Measurements from ENCODE around the gene CERS2.
A peak's percentile ranks its signal among the peaks of the same experiment; 100 is the strongest.

CERS2 gene

GRCh38 chr1:151009206-151009587 lies 34.6 kb upstream of the CERS2 start:
- peak overlapping the region; percentile 88 for H3K4me3 ChIP-seq (ENCODE audit: low read depth, low read length)
- no peak for TF ChIP-seq CTCF (IDR thresholded peaks at IDR 0.05; ENCODE audit: low read depth, low read length)

- peak within 1 kb of the TSS; percentile 88 for H3K4me3 ChIP-seq (ENCODE audit: low read depth, low read length)
- no peak for TF ChIP-seq CTCF (IDR thresholded peaks at IDR 0.05; ENCODE audit: low read depth, low read length)
Measured at GRCh38 chr1:151008244-151009205, 33.9 kb upstream of the CERS2 start, which contains the start of gene PRUNE1. TSS of gene PRUNE1 (plus strand) at chr1:151008449. CDS start at chr1:151008633, 184 bp downstream.

GRCh38 chr1:151007853-151008243 lies 33.2 kb upstream of the CERS2 start:
- no peak for TF ChIP-seq CTCF (IDR thresholded peaks at IDR 0.05; ENCODE audit: low read depth, low read length)
- H3K4me3 ChIP-seq (ENCODE audit: low read depth, low read length): peak overlapping the region; percentile 88

GRCh38 chr1:151006327-151007052 lies 31.9 kb upstream of the CERS2 start, which contains the start of gene MINDY1:
TSS of gene MINDY1 (minus strand) at chr1:151006902. CDS start at chr1:151002617, 4,285 bp downstream.
- H3K4me3 ChIP-seq (ENCODE audit: low read depth, low read length): peak within 1 kb of the TSS; percentile 88
- peak; percentile 55 for TF ChIP-seq CTCF (IDR thresholded peaks at IDR 0.05; ENCODE audit: low read depth, low read length)

- no peak for TF ChIP-seq CTCF (IDR thresholded peaks at IDR 0.05; ENCODE audit: low read depth, low read length)
- H3K4me3 ChIP-seq (ENCODE audit: low read depth, low read length): peak overlapping the region; percentile 72
Measured at GRCh38 chr1:151005729-151006319, 31.2 kb upstream of the CERS2 start.

GRCh38 chr1:151003180-151003579 lies 28.5 kb upstream of the CERS2 start:
- TF ChIP-seq CTCF (IDR thresholded peaks at IDR 0.05; ENCODE audit: low read depth, low read length): no peak
- H3K4me3 ChIP-seq (ENCODE audit: low read depth, low read length): no peak overlapping the region

Measured in WI38 (cell line).